HEK293 (cell line): ENCODE results near the gene EIF2S3.
A peak's percentile ranks its signal among the peaks of the same experiment; 100 is the strongest.

Experiments used
- CTCF ChIA-PET: fragments of 350-600 bp; formaldehyde crosslinking; extraction: SDS; loops from one replicate; lab custom pipeline; 2021; ENCODE audit warnings: antibody characterized with exemption; lab: Yijun Ruan, JAX
- POLR2A ChIA-PET: fragments of 300-600 bp; formaldehyde crosslinking; extraction: SDS; loops from one replicate; lab custom pipeline; 2020; ENCODE audit warnings: antibody characterized with exemption, inconsistent platforms; lab: Yijun Ruan, JAX
- H3K27ac ChIP-seq: fragments of 200-500 bp; sonication (Bioruptor generic); 2 replicates; pipeline ENCODE4 v1.5.1; 2014; ENCODE audit warnings: low read depth, low read length, control low read depth, inconsistent platforms; ENCODE audit errors: extremely low read depth
- H3K36me3 ChIP-seq, 2 experiments: fragments of 200-500 bp in 1 of 2; sonication (Bioruptor generic) in 1 of 2; 1 replicate in 1 of 2; 2 replicates in 1 of 2; pipeline ENCODE4 v1.5.1; 2014 to 2017; ENCODE audit warnings: inconsistent platforms in 2 of 2, low read length in 2 of 2; ENCODE audit not compliant: control insufficient read depth in 2 of 2, insufficient read depth in 1 of 2
- H3K4me1 ChIP-seq: fragments of 200-500 bp; sonication (Bioruptor generic); 2 replicates; pipeline ENCODE4 v1.5.1; 2014; ENCODE audit warnings: mild to moderate bottlenecking, low read length, inconsistent platforms; ENCODE audit not compliant: control insufficient read depth, insufficient read depth
- H3K4me3 ChIP-seq: 2 replicates; pipeline ENCODE4 v1.5.1; 2011; ENCODE audit warnings: low read depth, mild to moderate bottlenecking, control low read depth, low read length, moderate library complexity
- H3K9me3 ChIP-seq: fragments of 200-500 bp; sonication (Bioruptor generic); 2 replicates; pipeline ENCODE4 v1.5.1; 2014; ENCODE audit warnings: low read depth, low read length, inconsistent platforms; ENCODE audit not compliant: control insufficient read depth, insufficient read depth
- ATF2 ChIP-seq: fragments of 450-650 bp; formaldehyde crosslinking; IDR thresholded peaks from 2 replicates; pipeline ENCODE4 v1.5.1; 2016; ENCODE audit warnings: missing biosample characterization, missing genetic modification characterization, low read depth
- HOXC10 ChIP-seq: sonication (generic); formaldehyde crosslinking; IDR thresholded peaks from 2 replicates; pipeline ENCODE4 v1.8.1; 2023; ENCODE audit warnings: mild to moderate bottlenecking, missing genetic modification reagents
- KLF1 ChIP-seq: fragments of 450-650 bp; formaldehyde crosslinking; IDR thresholded peaks from 2 replicates; pipeline ENCODE4 v1.5.1; 2016; ENCODE audit warnings: missing biosample characterization, missing genetic modification characterization
- KLF16 ChIP-seq: fragments of 450-650 bp; formaldehyde crosslinking; IDR thresholded peaks from 2 replicates; pipeline ENCODE4 v1.5.1; 2017; ENCODE audit warnings: missing biosample characterization, missing genetic modification characterization
- OVOL3 ChIP-seq: fragments of 450-650 bp; formaldehyde crosslinking; IDR thresholded peaks from 2 replicates; pipeline ENCODE4 v1.5.1; 2016; ENCODE audit warnings: missing biosample characterization, missing genetic modification characterization
- PRDM4 ChIP-seq: fragments of 450-650 bp; formaldehyde crosslinking; IDR thresholded peaks from 2 replicates; pipeline ENCODE4 v1.5.1; 2017; ENCODE audit warnings: missing biosample characterization, missing genetic modification characterization
- ZBTB17 ChIP-seq: fragments of 450-650 bp; formaldehyde crosslinking; IDR thresholded peaks from 2 replicates; pipeline ENCODE4 v1.5.1; 2016; ENCODE audit warnings: missing biosample characterization, missing genetic modification characterization
- ZNF112 ChIP-seq: fragments of 450-650 bp; formaldehyde crosslinking; IDR thresholded peaks from 2 replicates; pipeline ENCODE4 v1.5.0; 2017; ENCODE audit warnings: missing biosample characterization, missing genetic modification characterization
- ZNF121 ChIP-seq: fragments of 450-650 bp; formaldehyde crosslinking; IDR thresholded peaks from 2 replicates; pipeline ENCODE4 v1.5.1; 2016; ENCODE audit warnings: missing biosample characterization, missing genetic modification characterization
- ZNF157 ChIP-seq: fragments of 450-650 bp; formaldehyde crosslinking; IDR thresholded peaks from 2 replicates; pipeline ENCODE4 v1.5.1; 2016; ENCODE audit warnings: missing biosample characterization, missing genetic modification characterization
- ZNF223 ChIP-seq: fragments of 450-650 bp; formaldehyde crosslinking; IDR thresholded peaks from 2 replicates; pipeline ENCODE4 v1.5.1; 2016; ENCODE audit warnings: missing biosample characterization, missing genetic modification characterization
- ZNF24 ChIP-seq: fragments of 450-650 bp; formaldehyde crosslinking; IDR thresholded peaks from 2 replicates; pipeline ENCODE4 v1.5.1; 2016; ENCODE audit warnings: missing biosample characterization, missing genetic modification characterization
- ZNF37A ChIP-seq: fragments of 450-650 bp; IDR thresholded peaks from 2 replicates; pipeline ENCODE4 v1.5.1; 2018; ENCODE audit warnings: missing biosample characterization, missing genetic modification characterization
- ZNF514 ChIP-seq: fragments of 450-650 bp; formaldehyde crosslinking; IDR thresholded peaks from 2 replicates; pipeline ENCODE4 v1.5.1; 2016; ENCODE audit warnings: missing biosample characterization, missing genetic modification characterization
- ZNF549 ChIP-seq: fragments of 450-650 bp; IDR thresholded peaks from 2 replicates; pipeline ENCODE4 v1.5.1; 2018; ENCODE audit warnings: missing biosample characterization, missing genetic modification characterization, mild to moderate bottlenecking, inconsistent platforms, moderate library complexity
- ZNF629 ChIP-seq: fragments of 450-650 bp; formaldehyde crosslinking; IDR thresholded peaks from 2 replicates; pipeline ENCODE4 v1.5.1; 2017; ENCODE audit warnings: missing biosample characterization, missing genetic modification characterization
- ZNF639 ChIP-seq: fragments of 450-650 bp; formaldehyde crosslinking; IDR thresholded peaks from 2 replicates; pipeline ENCODE4 v1.5.1; 2016; ENCODE audit warnings: missing biosample characterization, missing genetic modification characterization
- ZNF664 ChIP-seq: fragments of 450-650 bp; formaldehyde crosslinking; IDR thresholded peaks from 2 replicates; pipeline ENCODE4 v1.5.1; 2016; ENCODE audit warnings: missing biosample characterization, missing genetic modification characterization
- ZNF747 ChIP-seq: fragments of 450-650 bp; formaldehyde crosslinking; IDR thresholded peaks from 2 replicates; pipeline ENCODE4 v1.5.1; 2016; ENCODE audit warnings: missing biosample characterization, missing genetic modification characterization
- ZSCAN30 ChIP-seq: fragments of 450-650 bp; IDR thresholded peaks from 2 replicates; pipeline ENCODE4 v1.5.1; 2018; ENCODE audit warnings: missing biosample characterization, mild to moderate bottlenecking, missing genetic modification characterization, moderate library complexity
- ZSCAN5A ChIP-seq: fragments of 450-650 bp; formaldehyde crosslinking; IDR thresholded peaks from 2 replicates; pipeline ENCODE4 v1.5.1; 2016; ENCODE audit warnings: missing biosample characterization, missing genetic modification characterization
- ZXDB ChIP-seq: fragments of 450-650 bp; formaldehyde crosslinking; IDR thresholded peaks from 2 replicates; pipeline ENCODE4 v1.5.1; 2016; ENCODE audit warnings: missing biosample characterization, missing genetic modification characterization
- TF ChIP-seq, protein P1 (sequence below): sonication (generic); formaldehyde crosslinking; IDR thresholded peaks from 2 replicates; pipeline ENCODE4 v1.8.1; 2022; ENCODE audit warnings: mild to moderate bottlenecking, moderate library complexity, missing genetic modification reagents
- TF ChIP-seq, protein P2 (sequence below): fragments of 450-650 bp; formaldehyde crosslinking; IDR thresholded peaks from 2 replicates; pipeline ENCODE4 v1.5.1; 2017; ENCODE audit warnings: missing biosample characterization, missing genetic modification characterization
- TF ChIP-seq, protein P3 (sequence below): fragments of 450-650 bp; IDR thresholded peaks from 2 replicates; pipeline ENCODE4 v1.5.1; 2018; ENCODE audit warnings: missing biosample characterization, missing genetic modification characterization

Gene EIF2S3

DNA sequence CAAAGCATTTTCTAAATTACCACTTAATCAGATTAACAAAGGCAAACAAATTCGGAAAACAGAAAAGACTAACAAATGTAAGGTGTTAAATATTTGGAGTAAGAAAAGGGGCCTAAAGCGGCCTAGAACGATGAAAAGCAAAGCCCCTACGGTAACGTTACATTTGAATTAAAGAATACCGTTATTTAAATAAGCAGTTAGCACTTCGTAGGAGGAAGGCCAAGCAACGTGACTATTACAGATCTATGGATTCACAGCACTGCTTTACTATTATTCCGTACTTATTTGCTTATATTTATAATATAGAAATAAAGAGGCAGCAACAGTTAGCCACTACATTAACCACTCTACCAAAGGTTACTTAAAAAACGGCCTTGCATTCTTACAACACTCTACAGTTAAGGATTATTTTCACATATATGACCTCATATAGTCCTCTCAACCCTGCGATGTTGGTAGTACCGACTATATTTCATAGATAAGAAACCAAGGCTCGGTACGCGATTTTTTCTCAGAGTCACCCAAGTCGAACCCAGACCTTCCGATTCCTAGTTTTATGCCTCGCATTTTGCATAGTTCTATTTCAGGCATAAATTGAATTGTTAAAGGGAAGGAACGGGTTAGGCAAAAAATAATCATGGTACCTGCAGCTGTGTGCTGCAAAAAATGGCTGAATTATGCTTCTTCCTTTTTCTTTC lies 30.6 kb upstream of the EIF2S3 start:
- Histone ChIP-seq H3K36me3 (peaks cover 18 to 30% of the 10 kb centered on the region in 2 experiments; a peak in 2 of 3 replicates), H3K27ac (peak overlapping the region; percentile 77), H3K4me3 (peak overlapping the region; percentile 75), H3K9me3 (no peaks in the 10 kb centered on the region), H3K4me1 (peaks cover 6% of the 10 kb centered on the region; the same call in 1 of the 2 replicates)
- TF ChIP-seq ZNF112 (tag by site-specific recombination): no peak
- no peak for TF ChIP-seq ZNF24 (tag by site-specific recombination)
- TF ChIP-seq, protein P1, sequence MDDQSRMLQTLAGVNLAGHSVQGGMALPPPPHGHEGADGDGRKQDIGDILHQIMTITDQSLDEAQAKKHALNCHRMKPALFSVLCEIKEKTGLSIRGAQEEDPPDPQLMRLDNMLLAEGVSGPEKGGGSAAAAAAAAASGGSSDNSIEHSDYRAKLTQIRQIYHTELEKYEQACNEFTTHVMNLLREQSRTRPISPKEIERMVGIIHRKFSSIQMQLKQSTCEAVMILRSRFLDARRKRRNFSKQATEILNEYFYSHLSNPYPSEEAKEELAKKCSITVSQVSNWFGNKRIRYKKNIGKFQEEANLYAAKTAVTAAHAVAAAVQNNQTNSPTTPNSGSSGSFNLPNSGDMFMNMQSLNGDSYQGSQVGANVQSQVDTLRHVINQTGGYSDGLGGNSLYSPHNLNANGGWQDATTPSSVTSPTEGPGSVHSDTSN (CRISPR knock-in tag): no peak
- peak; percentile 83 for TF ChIP-seq ZBTB17 (tag by site-specific recombination)
- no peak for TF ChIP-seq ZNF121 (tag by site-specific recombination)
- TF ChIP-seq ZNF747: no peak
- TF ChIP-seq ZNF664 (tag by site-specific recombination): no peak
- no peak for TF ChIP-seq PRDM4 (tag by site-specific recombination)
- TF ChIP-seq KLF16 (tag by site-specific recombination): no peak
- no peak for TF ChIP-seq ZSCAN30 (tag by site-specific recombination)
- TF ChIP-seq ZNF629: peak; percentile 34; the same call in 1 of the 2 replicates
- TF ChIP-seq ZNF157 (tag by site-specific recombination): no peak
- TF ChIP-seq ZNF639: no peak
- TF ChIP-seq, protein P2, sequence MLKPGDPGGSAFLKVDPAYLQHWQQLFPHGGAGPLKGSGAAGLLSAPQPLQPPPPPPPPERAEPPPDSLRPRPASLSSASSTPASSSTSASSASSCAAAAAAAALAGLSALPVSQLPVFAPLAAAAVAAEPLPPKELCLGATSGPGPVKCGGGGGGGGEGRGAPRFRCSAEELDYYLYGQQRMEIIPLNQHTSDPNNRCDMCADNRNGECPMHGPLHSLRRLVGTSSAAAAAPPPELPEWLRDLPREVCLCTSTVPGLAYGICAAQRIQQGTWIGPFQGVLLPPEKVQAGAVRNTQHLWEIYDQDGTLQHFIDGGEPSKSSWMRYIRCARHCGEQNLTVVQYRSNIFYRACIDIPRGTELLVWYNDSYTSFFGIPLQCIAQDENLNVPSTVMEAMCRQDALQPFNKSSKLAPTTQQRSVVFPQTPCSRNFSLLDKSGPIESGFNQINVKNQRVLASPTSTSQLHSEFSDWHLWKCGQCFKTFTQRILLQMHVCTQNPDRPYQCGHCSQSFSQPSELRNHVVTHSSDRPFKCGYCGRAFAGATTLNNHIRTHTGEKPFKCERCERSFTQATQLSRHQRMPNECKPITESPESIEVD (tag by site-specific recombination): 0 out of 2 replicates have a peak, but pooled peaks have one; percentile 18
- 0 out of 2 replicates have a peak, but pooled peaks have one; percentile 41 for TF ChIP-seq ATF2 (tag by site-specific recombination)
- TF ChIP-seq ZNF549: no peak
- no peak for TF ChIP-seq KLF1 (tag by site-specific recombination)
- TF ChIP-seq ZSCAN5A (tag by site-specific recombination): no peak
- TF ChIP-seq ZNF223 (tag by site-specific recombination): no peak
- peak; percentile 20; the same call in 1 of the 2 replicates for TF ChIP-seq ZXDB
- TF ChIP-seq, protein P3, sequence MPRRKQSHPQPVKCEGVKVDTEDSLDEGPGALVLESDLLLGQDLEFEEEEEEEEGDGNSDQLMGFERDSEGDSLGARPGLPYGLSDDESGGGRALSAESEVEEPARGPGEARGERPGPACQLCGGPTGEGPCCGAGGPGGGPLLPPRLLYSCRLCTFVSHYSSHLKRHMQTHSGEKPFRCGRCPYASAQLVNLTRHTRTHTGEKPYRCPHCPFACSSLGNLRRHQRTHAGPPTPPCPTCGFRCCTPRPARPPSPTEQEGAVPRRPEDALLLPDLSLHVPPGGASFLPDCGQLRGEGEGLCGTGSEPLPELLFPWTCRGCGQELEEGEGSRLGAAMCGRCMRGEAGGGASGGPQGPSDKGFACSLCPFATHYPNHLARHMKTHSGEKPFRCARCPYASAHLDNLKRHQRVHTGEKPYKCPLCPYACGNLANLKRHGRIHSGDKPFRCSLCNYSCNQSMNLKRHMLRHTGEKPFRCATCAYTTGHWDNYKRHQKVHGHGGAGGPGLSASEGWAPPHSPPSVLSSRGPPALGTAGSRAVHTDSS (tag by site-specific recombination): no peak
- no peak for TF ChIP-seq HOXC10
- TF ChIP-seq ZNF37A: no peak
- peak; percentile 67; the same call in 1 of the 2 replicates for TF ChIP-seq OVOL3 (tag by site-specific recombination)
- no peak for TF ChIP-seq ZNF514 (tag by site-specific recombination)
- ChIA-PET CTCF (interaction anchor here (0.7 to 1.5 kb wide), 2 partner anchors 30 to 604 kb away, joined by 4 to 5 read pairs; no protein-coding TSS in a partner anchor), POLR2A (interaction anchor here (1.1 to 4.1 kb wide), 4 partner anchors 11 to 241 kb away, joined by 3 to 66 read pairs (median 8); partner anchors contain the start of genes APOO, CXorf58, EIF2S3 and SAT1)
